Ectodermal cell (in vitro differentiated cells): ENCODE data around the gene DAG1.

Experiments
- H3K27ac ChIP-seq: 2 replicates; pipeline ENCODE4 v1.7.0; 2013; ENCODE audit warnings: mild to moderate bottlenecking, low read depth, low read length; ENCODE audit not compliant: insufficient read depth, poor library complexity, severe bottlenecking
- H3K27me3 ChIP-seq: 2 replicates; pipeline ENCODE4 v1.7.0; 2013; ENCODE audit warnings: mild to moderate bottlenecking, low read length; ENCODE audit not compliant: insufficient read depth, control insufficient read depth, poor library complexity, severe bottlenecking
- H3K36me3 ChIP-seq: one replicate; pipeline ENCODE4 v1.7.0; 2013; ENCODE audit warnings: low read length; ENCODE audit not compliant: control insufficient read depth, insufficient read depth
- H3K4me1 ChIP-seq: one replicate; pipeline ENCODE4 v1.7.0; 2013; ENCODE audit warnings: low read length; ENCODE audit not compliant: control insufficient read depth, insufficient read depth
- H3K4me3 ChIP-seq: 2 replicates; pipeline ENCODE4 v1.7.0; 2013; ENCODE audit warnings: low read depth, low read length, control low read depth; ENCODE audit not compliant: insufficient read depth
- H3K9me3 ChIP-seq: 2 replicates; pipeline ENCODE4 v1.7.0; 2013; ENCODE audit warnings: mild to moderate bottlenecking, low read length, moderate library complexity; ENCODE audit not compliant: control insufficient read depth
- WGBS, 2 experiments: methylation state at CpG; one replicate each; pipeline ENCODE4 v1.1.7; 2013; ENCODE audit warnings: missing lambda C conversion rate in 2 of 2; 5-methylcytosine and 5-hydroxymethylcytosine counted together

DAG1 gene

GRCh38 chr3:49531715-49532114 lies 61.6 kb downstream of the DAG1 start:
- Histone ChIP-seq H3K27ac (no peak overlapping the region), H3K9me3 (no peaks in the 10 kb centered on the region), H3K36me3 (peaks cover 21% of the 10 kb centered on the region), H3K4me3 (no peak overlapping the region), H3K4me1 (peaks cover 23% of the 10 kb centered on the region), H3K27me3 (no peaks in the 10 kb centered on the region)
- 96 to 97% methylated on average over 16 of the region's 16 CpGs for WGBS, 2 experiments

DNA sequence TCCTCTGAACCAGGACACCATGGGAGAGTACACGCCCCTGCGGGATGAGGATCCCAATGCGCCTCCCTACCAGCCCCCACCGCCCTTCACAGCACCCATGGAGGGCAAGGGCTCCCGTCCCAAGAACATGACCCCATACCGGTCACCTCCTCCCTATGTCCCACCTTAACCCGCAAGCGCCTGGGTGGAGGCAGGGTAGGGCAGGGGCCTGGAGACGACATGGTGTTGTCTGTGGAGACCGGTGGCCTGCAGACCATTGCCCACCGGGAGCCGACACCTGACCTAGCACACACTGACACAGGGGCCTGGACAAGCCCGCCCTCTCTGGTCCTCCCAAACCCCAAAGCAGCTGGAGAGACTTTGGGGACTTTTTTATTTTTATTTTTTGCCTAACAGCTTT lies 63.0 kb downstream of the DAG1 start:
- no peak overlapping the region for H3K4me3 ChIP-seq
- H3K27ac ChIP-seq = no peak overlapping the region
- H3K9me3 ChIP-seq = no peaks in the 10 kb centered on the region
- H3K4me1 ChIP-seq = peaks cover 23% of the 10 kb centered on the region
- H3K36me3 ChIP-seq = peaks cover 21% of the 10 kb centered on the region
- WGBS, 2 experiments = 94 to 97% methylated on average over 13 of the region's 13 CpGs
- H3K27me3 ChIP-seq = no peaks in the 10 kb centered on the region

DNA sequence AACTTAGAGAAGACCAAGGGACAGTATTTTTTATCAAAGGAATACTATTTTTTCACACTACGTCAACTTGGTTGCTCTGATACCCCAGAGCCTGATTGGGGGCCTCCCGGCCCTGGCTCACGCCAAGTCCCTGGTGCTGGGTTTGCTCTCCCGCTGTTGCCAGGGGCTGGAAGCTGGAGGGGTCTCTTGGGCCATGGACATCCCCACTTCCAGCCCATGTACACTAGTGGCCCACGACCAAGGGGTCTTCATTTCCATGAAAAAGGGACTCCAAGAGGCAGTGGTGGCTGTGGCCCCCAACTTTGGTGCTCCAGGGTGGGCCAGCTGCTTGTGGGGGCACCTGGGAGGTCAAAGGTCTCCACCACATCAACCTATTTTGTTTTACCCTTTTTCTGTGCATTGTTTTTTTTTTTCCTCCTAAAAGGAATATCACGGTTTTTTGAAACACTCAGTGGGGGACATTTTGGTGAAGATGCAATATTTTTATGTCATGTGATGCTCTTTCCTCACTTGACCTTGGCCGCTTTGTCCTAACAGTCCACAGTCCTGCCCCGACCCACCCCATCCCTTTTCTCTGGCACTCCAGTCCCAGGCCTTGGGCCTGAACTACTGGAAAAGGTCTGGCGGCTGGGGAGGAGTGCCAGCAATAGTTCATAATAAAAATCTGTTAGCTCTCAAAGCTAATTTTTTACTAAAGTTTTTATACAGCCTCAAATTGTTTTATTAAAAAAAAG lies 63.9 kb downstream of the DAG1 start:
- WGBS, 2 experiments = 88 to 95% methylated on average over 7 to 9 of the region's 9 CpGs
- Histone ChIP-seq H3K27ac (no peak overlapping the region), H3K36me3 (peaks cover 21% of the 10 kb centered on the region), H3K4me1 (peaks cover 23% of the 10 kb centered on the region), H3K9me3 (no peaks in the 10 kb centered on the region), H3K27me3 (no peaks in the 10 kb centered on the region), H3K4me3 (no peak overlapping the region)

DNA sequence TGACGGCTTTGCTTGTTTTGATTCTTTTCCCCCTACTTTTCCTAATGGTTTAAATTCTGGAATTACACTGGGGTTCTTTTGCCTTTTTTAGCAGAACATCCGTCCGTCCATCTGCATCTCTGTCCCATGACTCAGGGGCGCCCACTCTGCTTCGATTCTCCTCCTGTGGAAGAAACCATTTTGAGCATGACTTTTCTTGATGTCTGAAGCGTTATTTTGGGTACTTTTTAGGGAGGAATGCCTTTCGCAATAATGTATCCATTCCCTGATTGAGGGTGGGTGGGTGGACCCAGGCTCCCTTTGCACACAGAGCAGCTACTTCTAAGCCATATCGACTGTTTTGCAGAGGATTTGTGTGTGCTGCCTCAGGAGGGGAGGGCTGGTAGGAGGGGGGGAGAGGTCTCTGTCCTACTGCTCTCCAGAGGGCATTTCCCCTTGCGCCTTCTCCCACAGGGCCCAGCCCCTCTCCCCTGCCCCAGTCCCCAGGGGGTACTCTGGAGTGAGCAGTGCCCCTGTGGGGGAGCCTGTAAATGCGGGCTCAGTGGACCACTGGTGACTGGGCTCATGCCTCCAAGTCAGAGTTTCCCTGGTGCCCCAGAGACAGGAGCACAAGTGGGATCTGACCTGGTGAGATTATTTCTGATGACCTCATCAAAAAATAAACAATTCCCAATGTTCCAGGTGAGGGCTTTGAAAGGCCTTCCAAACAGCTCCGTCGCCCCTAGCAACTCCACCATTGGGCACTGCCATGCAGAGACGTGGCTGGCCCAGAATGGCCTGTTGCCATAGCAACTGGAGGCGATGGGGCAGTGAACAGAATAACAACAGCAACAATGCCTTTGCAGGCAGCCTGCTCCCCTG lies 64.7 kb downstream of the DAG1 start:
- H3K27ac ChIP-seq = peak overlapping the region; percentile 83
- H3K4me1 ChIP-seq = peaks cover 23% of the 10 kb centered on the region
- WGBS, 2 experiments = 70 to 71% methylated on average over 13 to 14 of the region's 14 CpGs
- H3K4me3 ChIP-seq = no peak overlapping the region
- peaks cover 21% of the 10 kb centered on the region for H3K36me3 ChIP-seq
- no peaks in the 10 kb centered on the region for H3K9me3 ChIP-seq
- no peaks in the 10 kb centered on the region for H3K27me3 ChIP-seq

- Histone ChIP-seq H3K4me1 (peaks cover 23% of the 10 kb centered on the region), H3K36me3 (peaks cover 10% of the 10 kb centered on the region), H3K9me3 (no peaks in the 10 kb centered on the region), H3K27ac (peak overlapping the region; percentile 56), H3K4me3 (no peak overlapping the region), H3K27me3 (no peaks in the 10 kb centered on the region)
- 82 to 90% methylated on average over 7 of the region's 7 CpGs for WGBS, 2 experiments
Measured at GRCh38 chr3:49535971-49536874, 66.2 kb downstream of the DAG1 start.

GRCh38 chr3:49536875-49537533 lies 66.9 kb downstream of the DAG1 start:
- peaks cover 4% of the 10 kb centered on the region for H3K36me3 ChIP-seq
- H3K9me3 ChIP-seq = no peaks in the 10 kb centered on the region
- no peaks in the 10 kb centered on the region for H3K27me3 ChIP-seq
- 92 to 94% methylated on average over 16 of the region's 16 CpGs for WGBS, 2 experiments
- H3K4me3 ChIP-seq = no peak overlapping the region
- H3K27ac ChIP-seq = no peak overlapping the region
- H3K4me1 ChIP-seq = peaks cover 23% of the 10 kb centered on the region

GRCh38 chr3:49539659-49540560 lies 69.8 kb downstream of the DAG1 start:
- Histone ChIP-seq H3K27ac (peak overlapping the region; percentile 79), H3K4me3 (peak overlapping the region; percentile 51), H3K36me3 (no peaks in the 10 kb centered on the region), H3K27me3 (no peaks in the 10 kb centered on the region), H3K9me3 (no peaks in the 10 kb centered on the region), H3K4me1 (peaks cover 10% of the 10 kb centered on the region)
- WGBS, 2 experiments = 1% methylated on average over 63 of the region's 63 CpGs

DNA sequence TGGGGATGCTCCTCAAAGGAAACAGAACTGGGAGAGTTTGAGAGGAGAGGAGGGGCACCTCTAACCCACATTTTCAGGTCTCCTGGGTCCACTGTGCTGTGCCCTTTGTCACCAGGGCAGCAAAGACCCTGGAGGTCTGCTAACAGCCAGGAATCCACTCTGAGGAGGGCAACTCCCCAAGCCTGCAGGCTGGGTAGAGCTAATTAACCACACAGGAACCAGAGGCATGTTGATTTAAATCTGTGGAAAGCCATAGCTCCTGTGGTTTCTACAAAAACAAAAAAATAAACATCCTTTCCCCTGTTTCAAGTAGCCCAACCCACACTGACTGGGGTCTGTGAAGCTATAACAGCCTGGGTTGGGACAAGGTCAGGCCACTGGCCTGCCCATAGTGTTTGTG lies 82.0 kb downstream of the DAG1 start:
- Histone ChIP-seq H3K4me3 (no peak overlapping the region), H3K36me3 (no peaks in the 10 kb centered on the region), H3K27ac (no peak overlapping the region), H3K9me3 (no peaks in the 10 kb centered on the region), H3K27me3 (peaks cover 23% of the 10 kb centered on the region), H3K4me1 (peaks cover 9% of the 10 kb centered on the region)

- Histone ChIP-seq H3K27ac (no peak overlapping the region), H3K36me3 (no peaks in the 10 kb centered on the region), H3K9me3 (no peaks in the 10 kb centered on the region), H3K4me3 (peak overlapping the region; percentile 82), H3K4me1 (peaks cover 9% of the 10 kb centered on the region), H3K27me3 (peaks cover 26% of the 10 kb centered on the region)
- WGBS, 2 experiments = 60 to 62% methylated on average over 8 of the region's 8 CpGs
Measured at GRCh38 chr3:49553324-49553691, 83.2 kb downstream of the DAG1 start.
